Glutamatergic neuron (in vitro differentiated cells): ENCODE results near the gene VEPH1. TPM values are rescaled to one million over a fixed set of nuclear protein-coding genes. Genes with fewer than 3 reads are reported as not detected.

Source experiments
- DNase-seq: peaks from one replicate; pipeline ENCODE4 v3.0.0; 2022
- H3K27ac Mint-ChIP-seq: one replicate; pipeline ENCODE4 v1.8.0; 2020; ENCODE audit warnings: mild to moderate bottlenecking, mixed read lengths, inconsistent platforms; ENCODE audit not compliant: unreplicated experiment
- H3K27me3 Mint-ChIP-seq: one replicate; pipeline ENCODE4 v1.8.0; 2020; ENCODE audit warnings: mild to moderate bottlenecking, moderate library complexity, mixed read lengths, inconsistent platforms; ENCODE audit not compliant: unreplicated experiment
- H3K36me3 Mint-ChIP-seq: one replicate; pipeline ENCODE4 v1.8.0; 2020; ENCODE audit warnings: mild to moderate bottlenecking, mixed read lengths, inconsistent platforms; ENCODE audit not compliant: unreplicated experiment
- H3K4me1 Mint-ChIP-seq: one replicate; pipeline ENCODE4 v1.8.0; 2020; ENCODE audit warnings: mild to moderate bottlenecking, low read depth, mixed read lengths, inconsistent platforms; ENCODE audit not compliant: unreplicated experiment
- H3K4me3 Mint-ChIP-seq: one replicate; pipeline ENCODE4 v1.8.0; 2020; ENCODE audit warnings: mild to moderate bottlenecking, mixed read lengths, inconsistent platforms; ENCODE audit not compliant: unreplicated experiment
- H3K9me3 Mint-ChIP-seq: one replicate; pipeline ENCODE4 v1.8.0; 2020; ENCODE audit warnings: mild to moderate bottlenecking, moderate library complexity, mixed read lengths, inconsistent platforms; ENCODE audit not compliant: unreplicated experiment
- CTCF ChIP-seq: fragments of 200-600 bp; sonication (generic); IDR thresholded peaks from one replicate; pipeline ENCODE4 v1.5.0; 2021; ENCODE audit not compliant: partially characterized antibody, unreplicated experiment
- total RNA-seq: library from RNA; stranded (reverse); fragmentation: NEBNext Ultra II Directional; extraction: Animal tissue kit (Norgen Biotek cat#: 25700); gene quantifications from one replicate; pipeline ENCODE4 v1.2.1, GENCODE V29; 2021; ENCODE audit not compliant: unreplicated experiment

VEPH1 gene
- total RNA-seq, 1 donor from 2014 or later: 9.3 TPM

GRCh38 chr3:157373783-157374182 lies 129.4 kb downstream of the VEPH1 start:
- H3K4me1 Mint-ChIP-seq: peaks cover 8% of the 10 kb centered on the region
- peaks cover 2% of the 10 kb centered on the region for H3K27me3 Mint-ChIP-seq
- no peak overlapping the region for H3K4me3 Mint-ChIP-seq
- H3K9me3 Mint-ChIP-seq: no peaks in the 10 kb centered on the region
- no peak for TF ChIP-seq CTCF
- H3K27ac Mint-ChIP-seq: no peak overlapping the region
- DNase-seq: no peak
- no peaks in the 10 kb centered on the region for H3K36me3 Mint-ChIP-seq

- H3K9me3 Mint-ChIP-seq: no peaks in the 10 kb centered on the region
- peaks cover 2% of the 10 kb centered on the region for H3K27me3 Mint-ChIP-seq
- TF ChIP-seq CTCF: no peak
- H3K36me3 Mint-ChIP-seq: no peaks in the 10 kb centered on the region
- peaks cover 8% of the 10 kb centered on the region for H3K4me1 Mint-ChIP-seq
- no peak overlapping the region for H3K27ac Mint-ChIP-seq
- no peak overlapping the region for H3K4me3 Mint-ChIP-seq
- no peak for DNase-seq
These were observed 132.3 kb downstream of the VEPH1 start for GRCh38 chr3:157370867-157371266.

- Mint-ChIP-seq H3K27me3 (peaks cover 2% of the 10 kb centered on the region), H3K36me3 (no peaks in the 10 kb centered on the region), H3K27ac (no peak overlapping the region), H3K4me3 (no peak overlapping the region), H3K9me3 (no peaks in the 10 kb centered on the region), H3K4me1 (peaks cover 8% of the 10 kb centered on the region)
- DNase-seq: no peak
- no peak for TF ChIP-seq CTCF
These were observed 133.3 kb downstream of the VEPH1 start for GRCh38 chr3:157369727-157370421.

- Mint-ChIP-seq H3K27ac (no peak overlapping the region), H3K27me3 (peaks cover 2% of the 10 kb centered on the region), H3K9me3 (no peaks in the 10 kb centered on the region), H3K4me1 (peaks cover 8% of the 10 kb centered on the region), H3K36me3 (no peaks in the 10 kb centered on the region), H3K4me3 (no peak overlapping the region)
- TF ChIP-seq CTCF: no peak
- DNase-seq: no peak
These were observed 135.0 kb downstream of the VEPH1 start for GRCh38 chr3:157368171-157368570.

- Mint-ChIP-seq H3K27ac (no peak overlapping the region), H3K4me1 (no peaks in the 10 kb centered on the region), H3K9me3 (no peaks in the 10 kb centered on the region), H3K27me3 (peaks cover 2% of the 10 kb centered on the region), H3K36me3 (no peaks in the 10 kb centered on the region), H3K4me3 (no peak overlapping the region)
- DNase-seq: no peak
- no peak for TF ChIP-seq CTCF
These were observed 139.8 kb downstream of the VEPH1 start for GRCh38 chr3:157363393-157363792.
